Measurements from ENCODE around the gene TBC1D16.
"Not testable (repeated sequence)": the region's sequence is repeated elsewhere in the genome, so short reads cannot be mapped to it uniquely, and the experiment has no call there.

Gene TBC1D16

DNA sequence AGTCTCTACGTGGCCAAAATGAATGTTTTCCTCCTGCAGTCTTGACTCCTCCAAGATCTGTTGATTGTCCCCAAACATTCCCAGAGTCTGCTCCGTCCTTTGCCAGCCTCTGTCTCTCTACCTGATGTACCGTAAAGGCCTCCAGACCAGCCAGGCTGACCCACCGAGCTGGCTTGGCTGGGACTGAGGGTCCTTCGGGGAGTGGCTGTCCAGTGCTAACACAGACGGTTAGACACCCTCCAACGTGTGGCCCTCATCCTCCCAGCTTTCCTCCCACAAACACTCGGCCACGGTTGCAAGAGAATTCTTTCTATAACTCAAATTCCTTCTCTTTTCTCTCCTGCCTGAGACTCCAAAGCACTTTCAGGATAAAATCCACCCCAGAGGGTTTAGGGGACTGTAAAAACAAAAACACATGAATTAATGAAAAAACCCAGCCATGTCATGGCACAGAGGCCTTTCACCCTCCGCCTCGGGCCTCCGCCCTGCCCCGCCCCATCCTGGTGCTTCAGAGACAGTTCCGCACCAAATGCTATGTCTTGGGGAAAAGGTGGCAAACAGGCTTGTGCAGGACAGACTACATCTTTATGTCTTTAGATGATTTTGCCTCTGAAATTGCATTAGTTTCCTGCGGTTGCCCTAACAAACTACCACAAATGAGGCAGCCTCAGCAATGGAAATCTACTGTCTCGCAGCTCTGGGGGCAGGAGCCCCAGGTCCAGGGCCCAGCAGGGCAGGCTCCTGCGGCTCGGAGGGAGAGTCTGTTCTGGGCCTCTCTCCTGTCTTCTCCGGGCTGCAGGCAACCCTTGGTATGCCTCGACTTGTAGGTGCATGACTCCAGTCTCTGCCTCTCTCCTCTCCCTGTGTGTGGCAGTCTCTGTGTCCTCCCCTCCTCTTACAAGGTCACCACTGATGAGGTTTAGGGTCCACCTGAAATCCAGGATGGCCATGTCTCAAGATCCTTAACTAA, 124.0 kb downstream of the TBC1D16 start:
- DNase-seq: no peak

DNA sequence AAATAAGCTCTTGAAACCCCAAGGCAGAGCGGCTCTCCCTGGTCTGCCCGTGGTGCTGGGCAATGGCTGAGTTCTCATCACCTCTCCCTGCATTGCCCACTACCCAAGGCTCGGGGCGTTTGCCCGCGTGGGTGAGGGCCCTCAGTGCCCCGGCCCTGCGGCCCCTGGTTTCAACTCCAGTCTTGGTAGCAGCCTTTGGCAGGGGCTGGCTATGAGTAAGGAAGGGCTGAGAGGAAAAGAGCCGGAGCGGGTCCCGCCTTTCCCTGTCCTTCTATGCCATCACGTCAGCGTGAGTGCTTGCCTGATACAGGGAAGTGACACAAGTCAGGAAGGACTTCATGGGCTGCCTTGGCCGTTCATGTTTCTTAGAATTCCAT, 124.7 kb downstream of the TBC1D16 start:
- no peak for DNase-seq

- no peak for DNase-seq
Observed at GRCh38 chr17:79909121-79909520, 126.6 kb downstream of the TBC1D16 start.

GRCh38 chr17:79907850-79908249, 127.8 kb downstream of the TBC1D16 start:
- DNase-seq: no peak

DNA sequence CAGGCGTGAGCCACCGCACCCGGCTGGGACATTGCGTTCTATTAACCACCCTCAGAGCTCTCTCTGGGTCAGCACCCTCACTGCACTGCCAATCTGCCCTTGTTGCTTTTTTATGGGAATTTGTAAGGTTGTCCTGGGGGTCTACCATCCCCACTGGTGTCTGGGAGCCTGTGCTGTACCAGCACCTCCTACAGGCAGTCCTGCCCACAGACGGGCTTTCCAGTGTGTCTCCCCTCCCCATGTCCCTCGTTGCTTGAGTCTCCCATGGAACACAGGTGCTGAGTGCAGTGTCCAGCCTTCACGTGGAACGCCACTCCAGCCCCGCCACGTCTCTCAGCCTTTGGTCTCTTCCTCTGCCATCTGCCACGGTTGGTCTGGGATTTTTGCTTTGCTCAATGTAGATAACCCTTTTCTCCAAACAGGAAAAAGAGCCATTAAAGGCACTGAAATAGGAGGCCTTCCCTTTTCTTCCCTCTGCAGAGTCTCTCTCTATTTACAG, 128.4 kb downstream of the TBC1D16 start:
- no peak for DNase-seq

DNA sequence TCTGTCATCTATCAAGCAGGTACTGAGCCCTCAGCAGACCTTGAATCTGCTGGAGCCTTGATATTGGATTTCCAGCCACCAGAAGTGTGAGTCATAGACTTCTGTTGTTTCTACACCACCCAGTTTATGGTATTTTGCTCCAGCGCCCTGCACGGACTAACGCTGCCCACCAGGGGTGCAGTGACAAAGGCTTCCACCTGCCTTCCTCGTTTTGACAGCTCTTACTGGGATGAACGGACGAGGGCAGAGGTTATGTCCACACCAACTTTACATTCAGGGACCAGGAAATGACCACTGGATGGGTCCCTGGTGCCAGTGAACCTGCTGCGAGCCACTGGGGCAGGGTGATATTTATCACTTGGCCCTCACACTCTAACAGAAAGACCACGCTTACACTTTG, 129.8 kb downstream of the TBC1D16 start:
- DNase-seq: no peak

- DNase-seq: no peak
Observed at GRCh38 chr17:79904865-79905264, 130.8 kb downstream of the TBC1D16 start.

DNA sequence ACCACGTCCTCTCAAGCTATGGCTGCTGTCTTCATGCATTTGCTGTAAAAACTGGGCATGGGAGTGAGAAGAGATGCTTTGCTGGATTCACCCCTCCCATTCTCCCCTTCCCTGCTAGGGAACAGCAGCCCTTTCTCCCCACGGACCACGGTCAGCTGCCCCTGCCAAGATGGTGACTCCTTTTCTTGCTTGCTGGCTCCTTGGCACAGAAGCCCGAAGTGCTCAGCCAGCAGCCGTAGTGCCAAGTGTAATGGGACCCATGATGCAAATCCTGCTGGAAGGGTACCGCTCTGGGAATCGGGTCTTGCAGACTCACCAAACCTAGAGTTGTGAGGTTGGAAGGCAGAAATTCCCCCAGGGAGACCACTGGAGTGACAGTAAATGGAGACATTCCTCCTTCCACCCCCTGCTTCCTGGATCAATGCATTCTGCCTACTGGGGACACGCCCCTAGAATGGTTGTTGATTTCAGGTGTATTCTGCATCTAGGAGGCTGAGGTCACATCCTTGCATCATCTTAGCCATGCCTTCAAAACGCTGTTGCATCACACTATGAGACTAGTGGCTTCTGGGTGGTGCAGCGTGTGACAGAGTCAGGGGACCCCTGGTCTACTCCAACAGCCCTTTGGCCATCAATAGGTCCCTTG, 133.4 kb downstream of the TBC1D16 start:
- DNase-seq: no peak

DNA sequence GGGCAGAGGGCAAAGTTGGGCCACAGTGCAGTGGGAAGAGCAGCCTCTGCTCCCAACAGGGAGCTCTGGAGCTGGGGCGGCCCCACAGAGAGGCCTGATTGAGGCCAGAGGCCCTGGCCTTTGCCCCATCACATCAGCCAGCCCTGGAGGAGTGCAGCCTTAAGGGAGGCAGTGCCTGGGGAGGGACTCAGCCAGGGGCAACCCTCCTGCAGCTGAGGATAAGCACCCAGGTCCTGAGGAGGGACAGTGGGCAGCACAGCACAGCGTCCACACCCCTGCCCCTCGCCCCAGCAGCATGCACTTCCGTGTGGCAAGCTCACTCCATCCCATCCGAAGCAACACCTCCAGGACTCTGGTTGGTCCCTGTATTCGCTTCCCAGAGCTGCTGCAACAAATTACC, 134.5 kb downstream of the TBC1D16 start:
- no peak for DNase-seq

- no peak for DNase-seq
Observed at GRCh38 chr17:79899584-79899983, 136.1 kb downstream of the TBC1D16 start.

DNA sequence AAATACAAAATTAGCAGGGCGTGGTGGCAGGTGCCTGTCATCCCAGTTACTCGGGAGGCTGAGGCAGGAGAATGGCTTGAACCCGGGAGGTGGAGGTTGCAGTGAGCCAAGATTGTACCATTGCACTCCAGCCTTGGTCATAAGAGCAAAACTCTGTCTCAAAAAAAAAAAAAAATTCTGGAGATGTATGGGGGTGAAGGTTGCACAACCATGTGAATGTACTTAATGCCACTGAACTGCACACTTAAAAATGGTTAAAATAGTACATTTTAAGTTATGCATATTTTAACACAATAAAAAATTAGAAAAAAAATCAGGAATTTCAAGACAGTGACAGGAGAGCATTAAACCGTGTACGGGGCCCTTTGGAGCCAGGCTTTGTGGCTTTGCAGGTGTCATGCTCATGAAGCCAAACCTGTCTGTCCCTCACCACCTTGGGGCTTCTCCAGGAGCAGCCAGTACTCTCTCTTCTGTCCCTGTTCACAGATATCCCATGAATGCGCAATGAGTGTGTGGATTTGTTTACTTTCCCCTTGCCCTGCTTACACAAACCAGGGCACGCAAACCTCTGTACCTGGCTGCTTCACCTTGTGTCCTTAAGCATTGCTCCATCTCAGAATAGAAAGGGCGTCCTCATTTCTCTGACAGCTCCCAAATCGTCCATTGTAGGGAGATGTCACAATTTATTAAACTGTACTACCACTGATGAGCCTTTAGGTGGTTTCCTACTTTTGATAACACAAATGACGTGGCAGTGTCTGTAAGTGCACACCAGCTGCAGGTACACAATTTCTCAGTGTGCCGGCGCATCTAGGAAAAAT, 138.2 kb downstream of the TBC1D16 start:
- no peak for DNase-seq

DNA sequence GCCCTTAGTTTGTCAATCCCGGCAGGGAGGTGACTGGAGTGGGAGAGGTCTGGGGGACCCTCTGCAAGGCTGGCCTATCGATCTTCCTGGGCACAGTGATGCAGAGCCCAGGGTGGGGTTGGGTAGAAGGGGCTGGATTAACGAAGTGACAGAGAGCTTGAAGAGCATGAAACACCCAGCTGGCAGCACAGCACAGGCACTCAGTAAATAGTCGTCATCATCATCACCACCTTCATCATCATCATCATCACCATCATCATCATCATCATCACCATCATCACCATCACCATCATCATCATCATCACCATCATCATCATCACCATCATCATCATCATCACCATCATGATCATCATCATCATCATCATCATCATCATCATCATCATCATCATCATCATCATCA, 142.2 kb downstream of the TBC1D16 start:
- not testable (repeated sequence) for DNase-seq

GRCh38 chr17:79892457-79893241, 143.0 kb downstream of the TBC1D16 start:
- DNase-seq: no peak

- no peak for DNase-seq
Observed at GRCh38 chr17:79891113-79891730, 144.4 kb downstream of the TBC1D16 start.

- no peak for DNase-seq
Observed at GRCh38 chr17:79890706-79891105, 145.0 kb downstream of the TBC1D16 start.

DNA sequence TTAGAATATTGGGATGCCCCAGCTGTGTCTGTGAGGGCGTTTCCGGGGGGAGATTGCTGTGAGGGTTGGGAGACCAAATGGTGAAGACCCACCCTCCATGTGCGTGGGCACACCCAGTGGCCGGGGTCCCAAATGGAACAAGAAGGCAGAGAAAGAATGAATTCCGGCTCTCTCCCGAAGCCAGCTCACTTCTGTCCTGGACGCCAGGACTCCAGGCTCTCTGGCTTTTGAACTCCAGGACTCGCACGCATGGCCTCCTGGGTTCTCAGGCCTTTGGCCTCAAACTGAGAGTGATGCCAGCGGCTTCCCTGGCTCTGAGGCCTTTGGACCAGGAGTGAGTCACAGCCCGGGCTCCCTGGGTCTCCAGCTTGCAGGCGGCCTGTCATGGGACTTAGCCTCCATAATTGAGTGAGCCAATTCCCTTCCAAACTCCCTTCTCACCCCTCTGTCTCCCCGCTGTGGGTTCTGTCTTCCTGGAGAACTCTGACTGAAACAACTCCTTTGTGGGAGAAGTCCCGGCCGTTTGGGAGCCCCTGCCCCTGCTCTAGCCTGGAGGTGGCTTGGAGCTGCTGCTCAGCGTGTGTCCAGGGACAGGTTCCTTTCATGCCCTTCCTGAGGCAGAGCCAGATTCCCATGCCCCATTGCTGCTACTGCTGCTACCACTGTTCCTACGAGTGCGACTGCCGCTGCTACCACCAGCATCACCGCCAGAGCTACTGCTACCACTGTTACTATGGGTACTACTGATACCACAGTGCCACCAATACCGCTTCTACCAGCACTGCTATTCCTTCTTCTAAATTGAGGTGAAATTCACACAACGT, 146.6 kb downstream of the TBC1D16 start:
- DNase-seq: no peak

DNA sequence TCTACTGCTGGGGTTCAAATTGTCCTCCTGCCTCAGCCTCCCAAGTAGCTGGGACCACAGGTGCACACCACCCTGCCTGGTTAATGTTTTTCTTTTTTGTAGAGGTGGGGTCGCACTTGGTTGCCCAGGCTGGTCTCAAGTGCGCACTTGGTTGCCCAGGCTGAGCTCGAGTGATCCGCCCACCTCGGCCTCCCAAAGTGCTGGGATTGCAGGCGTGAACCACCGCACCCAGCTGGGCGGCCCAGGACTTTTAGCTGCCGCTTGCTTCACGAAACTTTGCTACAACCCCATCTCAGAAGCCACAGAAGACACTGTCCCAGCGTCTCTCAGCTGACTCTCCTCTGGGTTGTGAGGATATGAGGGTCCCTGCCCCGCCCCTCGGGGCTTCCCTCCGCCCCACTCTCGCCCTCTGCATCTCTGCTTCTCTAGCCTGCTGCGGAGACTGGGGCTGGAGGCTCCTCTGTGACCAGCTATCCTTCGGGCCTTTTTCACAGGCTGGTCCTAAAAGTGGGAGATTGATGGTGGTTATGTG, 147.6 kb downstream of the TBC1D16 start:
- DNase-seq: no peak

GRCh38 chr17:79887451-79887991, 148.2 kb downstream of the TBC1D16 start:
- DNase-seq: no peak

- DNase-seq: no peak
Observed at GRCh38 chr17:79883202-79883601, 152.5 kb downstream of the TBC1D16 start.

All from T1000 (cell line).